ENCODE data around the gene TNFRSF17.

DNA sequence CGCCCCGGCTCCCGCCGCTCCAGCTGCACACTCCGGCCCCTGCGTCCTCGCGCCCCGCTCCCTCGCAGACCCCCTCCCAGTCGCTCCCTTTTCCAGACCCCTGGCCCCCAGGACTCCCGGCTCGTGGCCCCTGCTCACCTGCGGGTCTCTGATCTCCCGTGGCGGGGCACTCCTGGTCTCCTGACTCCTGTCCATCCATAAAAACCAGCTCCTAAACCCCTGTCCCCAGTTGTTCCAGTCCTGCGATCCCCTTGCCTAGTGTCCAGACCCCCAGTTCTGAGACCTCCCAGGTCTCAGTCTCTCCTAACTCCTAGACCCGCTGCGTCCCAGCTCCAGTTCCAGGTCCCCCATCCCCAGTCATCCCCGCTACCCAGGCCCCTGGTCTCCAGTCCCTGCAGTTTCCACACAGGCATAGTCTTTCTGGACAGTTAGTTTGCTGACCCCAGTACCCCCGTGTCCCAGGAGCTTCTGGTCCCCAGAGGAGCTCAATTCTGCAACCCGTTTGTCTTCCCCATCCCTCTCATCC, 11.9 kb downstream of the TNFRSF17 start:
- TF ChIP-seq, protein P1, sequence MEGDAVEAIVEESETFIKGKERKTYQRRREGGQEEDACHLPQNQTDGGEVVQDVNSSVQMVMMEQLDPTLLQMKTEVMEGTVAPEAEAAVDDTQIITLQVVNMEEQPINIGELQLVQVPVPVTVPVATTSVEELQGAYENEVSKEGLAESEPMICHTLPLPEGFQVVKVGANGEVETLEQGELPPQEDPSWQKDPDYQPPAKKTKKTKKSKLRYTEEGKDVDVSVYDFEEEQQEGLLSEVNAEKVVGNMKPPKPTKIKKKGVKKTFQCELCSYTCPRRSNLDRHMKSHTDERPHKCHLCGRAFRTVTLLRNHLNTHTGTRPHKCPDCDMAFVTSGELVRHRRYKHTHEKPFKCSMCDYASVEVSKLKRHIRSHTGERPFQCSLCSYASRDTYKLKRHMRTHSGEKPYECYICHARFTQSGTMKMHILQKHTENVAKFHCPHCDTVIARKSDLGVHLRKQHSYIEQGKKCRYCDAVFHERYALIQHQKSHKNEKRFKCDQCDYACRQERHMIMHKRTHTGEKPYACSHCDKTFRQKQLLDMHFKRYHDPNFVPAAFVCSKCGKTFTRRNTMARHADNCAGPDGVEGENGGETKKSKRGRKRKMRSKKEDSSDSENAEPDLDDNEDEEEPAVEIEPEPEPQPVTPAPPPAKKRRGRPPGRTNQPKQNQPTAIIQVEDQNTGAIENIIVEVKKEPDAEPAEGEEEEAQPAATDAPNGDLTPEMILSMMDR (IDR thresholded peaks at IDR 0.05 in 4 of 5, conservative IDR thresholded peaks at IDR 0.05 in 1 of 5): no peak
- TF ChIP-seq POLR2A (IDR thresholded peaks at IDR 0.05): no peak

All from gastrocnemius medialis (tissue), 4 donors.